22Rv1 (cell line): ENCODE measurements around the gene SLC35A5.

Experiments used
- CTCF ChIP-seq: fragments of 450-650 bp; IDR thresholded peaks from 2 replicates; pipeline ENCODE4 v1.5.1; 2017; ENCODE audit warnings: mild to moderate bottlenecking
- ZFX ChIP-seq: fragments of 450-650 bp; IDR thresholded peaks from 2 replicates; pipeline ENCODE4 v1.6.1; 2017; ENCODE audit warnings: antibody characterized with exemption, borderline replicate concordance

DNA sequence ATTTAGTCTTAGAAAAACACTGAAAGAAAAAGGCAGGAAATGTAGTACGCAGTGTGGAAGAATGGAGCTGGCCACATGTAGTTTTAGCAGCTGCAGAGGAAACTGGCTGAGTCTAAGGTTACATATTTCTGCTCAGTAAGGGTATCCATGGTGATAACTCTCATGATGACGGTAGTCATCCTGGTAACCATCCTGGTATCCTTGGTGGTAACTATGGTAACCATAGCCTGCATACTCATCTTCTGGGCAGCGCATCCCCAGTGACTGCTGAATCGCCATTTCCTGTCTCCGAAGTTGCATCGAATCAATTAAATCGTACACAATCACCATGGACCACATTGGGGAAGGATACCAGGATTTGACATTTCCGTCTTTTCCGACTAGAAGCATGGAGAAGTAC, 43.4 kb downstream of the SLC35A5 start:
- TF ChIP-seq CTCF = no peak
- TF ChIP-seq ZFX = no peak
